Liver (tissue), 9 donors: Measurements from ENCODE around the gene TTC28. TPM values are rescaled to one million over a fixed set of nuclear protein-coding genes. Genes with fewer than 3 reads are reported as not detected.

ENCODE experiments used
- DNase-seq: peaks from one replicate; pipeline ENCODE4 v3.0.0-alpha.2; 2017; ENCODE audit warnings: low spot score
- H3K27ac ChIP-seq, 2 donors: one replicate each; pipeline ENCODE4 v1.7.0; 2013; ENCODE audit warnings: inconsistent platforms in 2 of 2, low read length in 2 of 2, control low read depth in 1 of 2, low read depth in 1 of 2, mild to moderate bottlenecking in 1 of 2
- H3K27me3 ChIP-seq, 4 donors: one replicate each; pipeline versions ENCODE4 v1.6.1 to v1.7.0; 2013; ENCODE audit warnings: low read length in 3 of 4, inconsistent platforms in 1 of 4, mild to moderate bottlenecking in 1 of 4, moderate library complexity in 1 of 4; ENCODE audit not compliant: control insufficient read depth in 4 of 4, insufficient read depth in 4 of 4
- H3K36me3 ChIP-seq, 4 donors: one replicate each; pipeline versions ENCODE4 v1.6.1 to v1.7.0; 2013; ENCODE audit warnings: low read length in 3 of 4, mild to moderate bottlenecking in 3 of 4, low read depth in 1 of 4, moderate library complexity in 1 of 4; ENCODE audit not compliant: control insufficient read depth in 4 of 4, insufficient read depth in 3 of 4
- H3K4me1 ChIP-seq, 4 donors: one replicate each; pipeline versions ENCODE4 v1.6.1 to v1.7.0; 2013; ENCODE audit warnings: low read length in 3 of 4, mild to moderate bottlenecking in 3 of 4, moderate library complexity in 1 of 4; ENCODE audit not compliant: control insufficient read depth in 4 of 4, insufficient read depth in 4 of 4
- H3K4me3 ChIP-seq, 3 donors: one replicate each; pipeline versions ENCODE4 v1.6.1 to v1.7.0; 2013; ENCODE audit warnings: low read length in 3 of 3, control low read depth in 1 of 3, low read depth in 1 of 3, mild to moderate bottlenecking in 1 of 3
- H3K9ac ChIP-seq, 2 donors: one replicate each; pipeline ENCODE4 v1.7.0; 2013; ENCODE audit warnings: low read length in 2 of 2, mild to moderate bottlenecking in 2 of 2, moderate library complexity in 2 of 2, control low read depth in 1 of 2, low read depth in 1 of 2
- H3K9me3 ChIP-seq, 4 donors: one replicate each; pipeline versions ENCODE4 v1.6.1 to v1.7.0; 2013; ENCODE audit warnings: low read length in 3 of 4; ENCODE audit not compliant: control insufficient read depth in 4 of 4
- EGR1 ChIP-seq, 2 donors: IDR thresholded peaks; 2 replicates each; pipeline ENCODE4 v1.6.1; 2016 to 2018; ENCODE audit warnings: antibody characterized with exemption in 2 of 2, low read depth in 2 of 2
- FOXA1 ChIP-seq: IDR thresholded peaks from 2 replicates; pipeline ENCODE4 v1.6.1; 2016; ENCODE audit warnings: antibody characterized with exemption
- FOXA2 ChIP-seq: IDR thresholded peaks from 2 replicates; pipeline ENCODE4 v1.6.1; 2016; ENCODE audit warnings: antibody characterized with exemption
- GABPA ChIP-seq, 2 donors: IDR thresholded peaks in 1 of 2; conservative IDR thresholded peaks in 1 of 2; 2 replicates each; pipeline ENCODE4 v1.6.1; 2016; ENCODE audit warnings: antibody characterized with exemption in 2 of 2, mild to moderate bottlenecking in 1 of 2, moderate library complexity in 1 of 2
- HNF4A ChIP-seq, 2 donors: conservative IDR thresholded peaks; 2 replicates each; pipeline ENCODE4 v1.6.1; 2016; ENCODE audit warnings: antibody characterized with exemption in 2 of 2, mild to moderate bottlenecking in 2 of 2
- HNF4G ChIP-seq: IDR thresholded peaks from 2 replicates; pipeline ENCODE4 v1.6.1; 2016; ENCODE audit warnings: antibody characterized with exemption
- JUND ChIP-seq, 2 donors: IDR thresholded peaks; 2 replicates each; pipeline ENCODE4 v1.6.1; 2016; ENCODE audit warnings: antibody characterized with exemption in 2 of 2
- NR2F2 ChIP-seq: IDR thresholded peaks from 2 replicates; pipeline ENCODE4 v1.6.1; 2016; ENCODE audit warnings: antibody characterized with exemption
- RAD21 ChIP-seq, 2 donors: IDR thresholded peaks; 2 replicates each; pipeline ENCODE4 v1.6.1; 2016; ENCODE audit warnings: antibody characterized with exemption in 2 of 2, mild to moderate bottlenecking in 2 of 2
- REST ChIP-seq: IDR thresholded peaks from 2 replicates; pipeline ENCODE4 v1.6.1; 2016; ENCODE audit warnings: antibody characterized with exemption, mild to moderate bottlenecking
- RXRA ChIP-seq, 2 donors: IDR thresholded peaks; 2 replicates each; pipeline ENCODE4 v1.6.1; 2017 to 2018; ENCODE audit warnings: antibody characterized with exemption in 2 of 2, mild to moderate bottlenecking in 1 of 2
- SP1 ChIP-seq: IDR thresholded peaks from 2 replicates; pipeline ENCODE4 v1.6.1; 2018; ENCODE audit warnings: antibody characterized with exemption, mild to moderate bottlenecking
- TAF1 ChIP-seq: conservative IDR thresholded peaks from 2 replicates; pipeline ENCODE4 v1.6.1; 2016; ENCODE audit warnings: antibody characterized with exemption, mild to moderate bottlenecking
- YY1 ChIP-seq: IDR thresholded peaks from 2 replicates; pipeline ENCODE4 v1.6.1; 2016; ENCODE audit warnings: antibody characterized with exemption, mild to moderate bottlenecking
- ZBTB33 ChIP-seq: IDR thresholded peaks from 2 replicates; pipeline ENCODE4 v1.6.1; 2016; ENCODE audit warnings: antibody characterized with exemption
- WGBS: extraction: QIAGEN DNeasy Blood & Tissue Kit; methylation state at CpG from one replicate; pipeline ENCODE4 v1.1.7; 2013; 5-methylcytosine and 5-hydroxymethylcytosine counted together
- polyA plus RNA-seq, 2 donors: library from polyadenylated mRNA; stranded (reverse) in 1 of 2; unstranded in 1 of 2; fragments of 200-250 nt in 1 of 2; fragments of >200 nt in 1 of 2; fragmentation: Nextera tagmentation in 1 of 2; extraction: Ambion mirVana in 1 of 2; gene quantifications; one replicate each; pipeline versions ENCODE4 v1.2.1 to v1.2.3, GENCODE V29; 2013 to 2015
- total RNA-seq, 2 donors: library from RNA; depleted of rRNA; stranded (reverse); fragments of >200 nt; gene quantifications; one replicate each; pipeline ENCODE4 v1.2.3, GENCODE V29; 2014
- TF ChIP-seq, protein P1 (sequence below): fragments of 150-350 bp; IDR thresholded peaks from 2 replicates; pipeline ENCODE4 v1.5.1; 2017; ENCODE audit warnings: improper control_type of control experiment, low read depth, low read length; ENCODE audit not compliant: missing input control
- TF ChIP-seq, protein P2 (sequence below): IDR thresholded peaks from 2 replicates; pipeline ENCODE4 v1.6.1; 2016; ENCODE audit warnings: antibody characterized with exemption
- TF ChIP-seq, protein P3 (sequence below): IDR thresholded peaks from 2 replicates; pipeline ENCODE4 v1.6.1; 2016; ENCODE audit warnings: antibody characterized with exemption
- donor health status: healthy.
- donor health status: healthy.
- donor health status: healthy.
- donor health status: healthy.
- donor health status: healthy.

TTC28 gene
- total and polyA plus RNA-seq, 4 donors: 4.2 to 19.4 (median 5.9) TPM

- no peak overlapping the region for H3K4me3 ChIP-seq
- TF ChIP-seq RAD21 (IDR thresholded peaks at IDR 0.05): no peak
- no peak for TF ChIP-seq NR2F2
- TF ChIP-seq, protein P1, sequence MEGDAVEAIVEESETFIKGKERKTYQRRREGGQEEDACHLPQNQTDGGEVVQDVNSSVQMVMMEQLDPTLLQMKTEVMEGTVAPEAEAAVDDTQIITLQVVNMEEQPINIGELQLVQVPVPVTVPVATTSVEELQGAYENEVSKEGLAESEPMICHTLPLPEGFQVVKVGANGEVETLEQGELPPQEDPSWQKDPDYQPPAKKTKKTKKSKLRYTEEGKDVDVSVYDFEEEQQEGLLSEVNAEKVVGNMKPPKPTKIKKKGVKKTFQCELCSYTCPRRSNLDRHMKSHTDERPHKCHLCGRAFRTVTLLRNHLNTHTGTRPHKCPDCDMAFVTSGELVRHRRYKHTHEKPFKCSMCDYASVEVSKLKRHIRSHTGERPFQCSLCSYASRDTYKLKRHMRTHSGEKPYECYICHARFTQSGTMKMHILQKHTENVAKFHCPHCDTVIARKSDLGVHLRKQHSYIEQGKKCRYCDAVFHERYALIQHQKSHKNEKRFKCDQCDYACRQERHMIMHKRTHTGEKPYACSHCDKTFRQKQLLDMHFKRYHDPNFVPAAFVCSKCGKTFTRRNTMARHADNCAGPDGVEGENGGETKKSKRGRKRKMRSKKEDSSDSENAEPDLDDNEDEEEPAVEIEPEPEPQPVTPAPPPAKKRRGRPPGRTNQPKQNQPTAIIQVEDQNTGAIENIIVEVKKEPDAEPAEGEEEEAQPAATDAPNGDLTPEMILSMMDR: no peak
- TF ChIP-seq HNF4A (conservative IDR thresholded peaks at IDR 0.05): no peak
- no peak for TF ChIP-seq EGR1 (IDR thresholded peaks at IDR 0.05; ENCODE audit: low read depth in 2 of 2)
- no peak for TF ChIP-seq REST
- no peak for TF ChIP-seq TAF1
- no peak for TF ChIP-seq ZBTB33
- TF ChIP-seq FOXA1: no peak
- no peak for TF ChIP-seq SP1
- TF ChIP-seq, protein P2, sequence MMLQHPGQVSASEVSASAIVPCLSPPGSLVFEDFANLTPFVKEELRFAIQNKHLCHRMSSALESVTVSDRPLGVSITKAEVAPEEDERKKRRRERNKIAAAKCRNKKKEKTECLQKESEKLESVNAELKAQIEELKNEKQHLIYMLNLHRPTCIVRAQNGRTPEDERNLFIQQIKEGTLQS: no peak
- TF ChIP-seq, protein P3, sequence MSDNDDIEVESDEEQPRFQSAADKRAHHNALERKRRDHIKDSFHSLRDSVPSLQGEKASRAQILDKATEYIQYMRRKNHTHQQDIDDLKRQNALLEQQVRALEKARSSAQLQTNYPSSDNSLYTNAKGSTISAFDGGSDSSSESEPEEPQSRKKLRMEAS: no peak
- TF ChIP-seq FOXA2: no peak
- no peak for TF ChIP-seq RXRA (IDR thresholded peaks at IDR 0.05)
- no peak for TF ChIP-seq YY1
- no peak for TF ChIP-seq GABPA (IDR thresholded peaks at IDR 0.05 in 1 of 2, conservative IDR thresholded peaks at IDR 0.05 in 1 of 2)
- no peak overlapping the region for H3K9ac ChIP-seq
- H3K27ac ChIP-seq: no peak overlapping the region
- H3K4me1 ChIP-seq: peaks cover 0 to 1% (median 0%) of the 10 kb centered on the region in 4 donors
- no peaks in the 10 kb centered on the region for H3K36me3 ChIP-seq
- no peak for DNase-seq
- H3K9me3 ChIP-seq: no peaks in the 10 kb centered on the region
- no peaks in the 10 kb centered on the region for H3K27me3 ChIP-seq
These were observed 249.9 kb downstream of the TTC28 start for GRCh38 chr22:28429711-28430110.

GRCh38 chr22:28428271-28428670, 251.4 kb downstream of the TTC28 start:
- H3K4me1 ChIP-seq: peaks cover 0 to 2% (median under 1%) of the 10 kb centered on the region in 4 donors
- H3K4me3 ChIP-seq: no peak overlapping the region
- no peak for DNase-seq
- WGBS: 92% methylated on average over 1 of the region's 1 CpG
- H3K27me3 ChIP-seq: no peaks in the 10 kb centered on the region
- H3K27ac ChIP-seq: no peak overlapping the region
- no peak overlapping the region for H3K9ac ChIP-seq
- no peak for TF ChIP-seq RXRA (IDR thresholded peaks at IDR 0.05)
- TF ChIP-seq GABPA (IDR thresholded peaks at IDR 0.05 in 1 of 2, conservative IDR thresholded peaks at IDR 0.05 in 1 of 2): no peak
- TF ChIP-seq, protein P1: no peak
- no peak for TF ChIP-seq SP1
- TF ChIP-seq HNF4G: no peak
- no peak for TF ChIP-seq RAD21 (IDR thresholded peaks at IDR 0.05)
- no peak for TF ChIP-seq JUND (IDR thresholded peaks at IDR 0.05)
- TF ChIP-seq, protein P3: no peak
- TF ChIP-seq EGR1 (IDR thresholded peaks at IDR 0.05; ENCODE audit: low read depth in 2 of 2): no peak
- no peak for TF ChIP-seq ZBTB33
- H3K9me3 ChIP-seq: no peaks in the 10 kb centered on the region
- H3K36me3 ChIP-seq: no peaks in the 10 kb centered on the region
